Gastroesophageal sphincter (tissue), 4 donors: ENCODE results near the gene KANSL1L. TPM values are rescaled to one million over a fixed set of nuclear protein-coding genes. Genes with fewer than 3 reads are reported as not detected.

Experiments used
- ATAC-seq: fragments of 150-250 bp; one replicate; pipeline ENCODE4 v1.9.1; 2016; ENCODE audit warnings: mild to moderate bottlenecking, moderate library complexity
- H3K27ac ChIP-seq, 4 donors: fragments of 200-600 bp; sonication (generic) in 3 of 4; 1 replicate in 3 of 4; 2 replicates in 1 of 4; pipeline ENCODE4 v1.5.1; 2016 to 2019
- H3K27me3 ChIP-seq: fragments of 200-600 bp; sonication (generic); one replicate; pipeline ENCODE4 v1.5.1; 2019
- H3K36me3 ChIP-seq, 2 donors: fragments of 200-600 bp; sonication (generic); one replicate each; pipeline ENCODE4 v1.5.1; 2019; ENCODE audit warnings: control low read depth in 1 of 2
- H3K4me1 ChIP-seq, 3 donors: fragments of 200-600 bp; sonication (generic); 1 replicate in 2 of 3; 2 replicates in 1 of 3; pipeline ENCODE4 v1.5.1; 2016 to 2019; ENCODE audit warnings: control low read depth in 2 of 3
- H3K4me3 ChIP-seq, 2 donors: fragments of 200-600 bp; sonication (generic); one replicate each; pipeline ENCODE4 v1.5.1; 2019; ENCODE audit warnings: mild to moderate bottlenecking in 1 of 2, moderate library complexity in 1 of 2
- H3K9me3 ChIP-seq, 3 donors: fragments of 200-600 bp; sonication (generic); one replicate each; pipeline ENCODE4 v1.5.1; 2017 to 2019; ENCODE audit warnings: control low read depth in 2 of 3
- EP300 ChIP-seq: sonication (generic); formaldehyde crosslinking; IDR thresholded peaks from one replicate; pipeline ENCODE4 v1.6.1; 2017; ENCODE audit warnings: antibody characterized with exemption, mild to moderate bottlenecking
- POLR2A ChIP-seq, 2 donors: fragments of 450-650 bp; IDR thresholded peaks; one replicate each; pipeline ENCODE4 v1.6.1; 2017; ENCODE audit warnings: antibody characterized with exemption in 2 of 2, mild to moderate bottlenecking in 2 of 2, moderate library complexity in 1 of 2
- POLR2AphosphoS5 ChIP-seq: sonication (generic); formaldehyde crosslinking; IDR thresholded peaks from one replicate; pipeline ENCODE4 v1.6.1; 2017; ENCODE audit warnings: antibody characterized with exemption
- WGBS, 2 donors: methylation state at CpG; one replicate each; pipeline ENCODE4 v1.1.5; 2018; ENCODE audit warnings: low coverage in 1 of 2; 5-methylcytosine and 5-hydroxymethylcytosine counted together
- total RNA-seq, 4 donors: library from RNA; depleted of rRNA; stranded (reverse); fragments of >200 nt; gene quantifications; one replicate each; pipeline ENCODE4 v1.1.0, GENCODE V29; 2016
- TF ChIP-seq, protein P1 (sequence below), 4 experiments: fragments of 200-600 bp in 2 of 4; fragments of 450-650 bp in 2 of 4; sonication (generic) in 1 of 4; IDR thresholded peaks; one replicate each; pipeline ENCODE4 v1.5.1; 2017 to 2019; ENCODE audit warnings: antibody characterized with exemption in 4 of 4, mild to moderate bottlenecking in 2 of 4, moderate library complexity in 2 of 4

KANSL1L gene
- total RNA-seq, 4 donors from 2014 or later = 24.2 to 54.6 (median 37.9) TPM

DNA sequence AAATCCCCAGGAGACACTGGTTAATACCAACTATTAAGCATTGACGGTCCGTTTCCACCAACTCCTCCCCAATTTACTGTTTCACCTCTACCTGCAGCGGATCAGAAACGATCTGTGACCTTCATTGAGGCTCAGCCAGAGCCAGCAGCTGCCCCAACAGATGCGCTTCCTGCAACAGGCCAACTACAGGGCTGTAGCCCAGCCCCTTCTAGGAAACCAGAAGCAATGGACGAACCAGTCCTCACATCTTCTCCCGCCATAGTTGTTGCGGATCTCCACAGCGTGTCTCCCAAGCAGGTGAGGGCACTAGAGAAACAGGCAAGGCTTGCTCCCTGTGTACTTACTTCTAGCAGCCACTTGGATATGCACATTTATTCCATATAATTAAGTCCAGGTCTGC, 177.2 kb downstream of the KANSL1L start:
- Histone ChIP-seq H3K9me3 (no peaks in the 10 kb centered on the region), H3K4me1 (no peaks in the 10 kb centered on the region), H3K27me3 (no peaks in the 10 kb centered on the region), H3K4me3 (no peak overlapping the region), H3K27ac (no peak overlapping the region), H3K36me3 (no peaks in the 10 kb centered on the region)
- WGBS, 2 donors = 89 to 92% methylated on average over 4 to 9 of the region's 9 CpGs
- ATAC-seq = no peak
- no peak for TF ChIP-seq EP300
- no peak for TF ChIP-seq POLR2AphosphoS5
- TF ChIP-seq, protein P1, sequence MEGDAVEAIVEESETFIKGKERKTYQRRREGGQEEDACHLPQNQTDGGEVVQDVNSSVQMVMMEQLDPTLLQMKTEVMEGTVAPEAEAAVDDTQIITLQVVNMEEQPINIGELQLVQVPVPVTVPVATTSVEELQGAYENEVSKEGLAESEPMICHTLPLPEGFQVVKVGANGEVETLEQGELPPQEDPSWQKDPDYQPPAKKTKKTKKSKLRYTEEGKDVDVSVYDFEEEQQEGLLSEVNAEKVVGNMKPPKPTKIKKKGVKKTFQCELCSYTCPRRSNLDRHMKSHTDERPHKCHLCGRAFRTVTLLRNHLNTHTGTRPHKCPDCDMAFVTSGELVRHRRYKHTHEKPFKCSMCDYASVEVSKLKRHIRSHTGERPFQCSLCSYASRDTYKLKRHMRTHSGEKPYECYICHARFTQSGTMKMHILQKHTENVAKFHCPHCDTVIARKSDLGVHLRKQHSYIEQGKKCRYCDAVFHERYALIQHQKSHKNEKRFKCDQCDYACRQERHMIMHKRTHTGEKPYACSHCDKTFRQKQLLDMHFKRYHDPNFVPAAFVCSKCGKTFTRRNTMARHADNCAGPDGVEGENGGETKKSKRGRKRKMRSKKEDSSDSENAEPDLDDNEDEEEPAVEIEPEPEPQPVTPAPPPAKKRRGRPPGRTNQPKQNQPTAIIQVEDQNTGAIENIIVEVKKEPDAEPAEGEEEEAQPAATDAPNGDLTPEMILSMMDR (IDR thresholded peaks at IDR 0.05) = no peak
- no peak for TF ChIP-seq POLR2A (IDR thresholded peaks at IDR 0.05)

DNA sequence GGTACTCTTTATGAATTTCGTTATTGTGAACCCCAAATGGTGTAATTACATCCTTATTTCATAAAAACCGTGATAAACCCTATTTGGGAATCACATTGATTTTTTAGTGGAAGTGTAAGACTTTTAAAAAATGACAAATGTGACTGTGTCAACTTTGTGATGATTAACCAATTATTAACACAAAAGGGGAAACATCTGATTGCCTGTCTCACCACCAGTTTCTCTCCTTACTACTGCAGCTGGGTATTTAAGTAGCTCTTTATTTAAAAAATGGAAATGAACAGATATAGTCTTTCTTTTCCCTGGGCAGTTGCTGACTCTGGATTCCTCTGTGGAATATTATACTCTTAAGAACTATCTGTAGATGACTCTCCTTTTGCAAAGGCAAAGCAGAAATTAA, 180.4 kb downstream of the KANSL1L start:
- Histone ChIP-seq H3K27ac (no peak overlapping the region), H3K36me3 (no peaks in the 10 kb centered on the region), H3K4me3 (no peak overlapping the region), H3K9me3 (no peaks in the 10 kb centered on the region), H3K27me3 (no peaks in the 10 kb centered on the region), H3K4me1 (no peaks in the 10 kb centered on the region)
- TF ChIP-seq EP300 (no peak), POLR2AphosphoS5 (no peak), POLR2A (IDR thresholded peaks at IDR 0.05) (no peak)
- TF ChIP-seq, protein P1 (IDR thresholded peaks at IDR 0.05) = no peak
- WGBS, 2 donors = 77 to 82% methylated on average over 2 of the region's 2 CpGs
- no peak for ATAC-seq

DNA sequence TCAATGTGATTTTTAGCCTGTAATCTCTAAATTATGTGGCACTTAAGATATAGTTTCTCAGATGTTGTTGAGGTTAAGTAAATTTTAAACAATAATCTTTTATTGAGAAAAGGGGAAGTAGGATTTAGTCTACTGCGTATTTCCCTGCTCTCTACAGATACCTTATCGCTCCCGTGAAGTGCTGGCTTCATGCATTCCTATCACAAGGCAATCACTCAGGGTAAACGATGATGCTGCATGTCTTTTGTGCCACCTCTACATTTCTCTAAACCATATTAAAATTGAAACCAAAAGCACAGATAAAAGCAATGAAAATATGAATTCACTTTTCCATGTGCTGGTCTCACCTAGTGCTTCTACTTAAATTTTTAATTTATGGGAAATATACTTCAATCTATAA, 183.2 kb downstream of the KANSL1L start:
- Histone ChIP-seq H3K9me3 (no peaks in the 10 kb centered on the region), H3K27ac (no peak overlapping the region), H3K36me3 (no peaks in the 10 kb centered on the region), H3K27me3 (no peaks in the 10 kb centered on the region), H3K4me3 (no peak overlapping the region), H3K4me1 (no peaks in the 10 kb centered on the region)
- no peak for TF ChIP-seq EP300
- WGBS, 2 donors = 69 to 91% methylated on average over 4 of the region's 4 CpGs
- no peak for ATAC-seq

DNA sequence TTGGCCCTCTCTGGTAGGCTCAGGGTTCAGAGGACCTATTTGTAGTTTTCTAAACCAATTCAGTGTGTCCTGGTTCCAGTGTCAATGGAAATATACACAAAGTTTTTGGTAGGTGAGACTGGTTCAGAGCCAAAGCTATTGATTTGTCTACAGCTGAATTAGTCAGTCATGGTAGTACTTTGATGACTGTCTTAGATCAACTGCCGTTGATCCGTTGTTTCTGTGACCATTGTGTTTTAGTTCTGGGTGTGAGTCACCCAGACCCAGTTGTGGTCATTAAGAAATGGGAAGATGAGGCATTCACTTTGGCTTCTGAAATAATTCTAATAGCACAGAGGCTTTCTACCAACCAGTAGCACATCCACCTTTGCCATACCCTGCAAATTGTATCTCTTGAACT, 184.8 kb downstream of the KANSL1L start:
- no peak for ATAC-seq

DNA sequence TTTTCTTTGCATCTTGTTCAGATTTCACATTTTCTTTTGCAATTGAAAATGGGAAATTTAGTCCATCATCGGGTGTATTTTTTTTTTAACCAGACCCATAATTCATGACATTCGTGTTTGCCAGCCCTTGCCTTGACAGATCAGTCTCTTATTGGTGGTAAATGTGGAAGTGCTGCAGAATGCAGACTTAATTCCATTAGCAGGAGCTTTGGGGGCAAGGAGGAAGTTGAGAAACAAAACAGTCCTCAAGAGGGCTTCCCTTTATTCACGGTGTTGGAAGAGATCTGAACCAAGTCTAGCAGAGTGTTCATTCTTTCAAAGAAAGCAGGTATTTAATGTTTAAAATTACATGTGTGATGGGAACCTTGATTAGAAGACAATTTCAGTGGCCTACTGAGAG, 185.3 kb downstream of the KANSL1L start:
- H3K4me1 ChIP-seq = no peaks in the 10 kb centered on the region
- WGBS, 2 donors = 54 to 76% methylated on average over 3 of the region's 3 CpGs
- TF ChIP-seq POLR2AphosphoS5 (no peak), POLR2A (IDR thresholded peaks at IDR 0.05) (no peak), EP300 (no peak)
- TF ChIP-seq, protein P1 (IDR thresholded peaks at IDR 0.05) = no peak
- H3K27me3 ChIP-seq = no peaks in the 10 kb centered on the region
- no peaks in the 10 kb centered on the region for H3K9me3 ChIP-seq
- H3K27ac ChIP-seq = no peak overlapping the region
- no peak overlapping the region for H3K4me3 ChIP-seq
- no peaks in the 10 kb centered on the region for H3K36me3 ChIP-seq
- no peak for ATAC-seq

More for the DNA sequence above, 184.8 kb downstream of the KANSL1L start:
- Histone ChIP-seq H3K27me3 (no peaks in the 10 kb centered on the region), H3K4me3 (no peak overlapping the region), H3K9me3 (no peaks in the 10 kb centered on the region), H3K4me1 (no peaks in the 10 kb centered on the region), H3K27ac (no peak overlapping the region), H3K36me3 (no peaks in the 10 kb centered on the region)
- WGBS, 2 donors = 95 to 96% methylated on average over 2 of the region's 2 CpGs
- no peak for TF ChIP-seq EP300
- TF ChIP-seq, protein P1 (IDR thresholded peaks at IDR 0.05) = no peak
- TF ChIP-seq POLR2A (IDR thresholded peaks at IDR 0.05) = no peak
- no peak for TF ChIP-seq POLR2AphosphoS5

DNA sequence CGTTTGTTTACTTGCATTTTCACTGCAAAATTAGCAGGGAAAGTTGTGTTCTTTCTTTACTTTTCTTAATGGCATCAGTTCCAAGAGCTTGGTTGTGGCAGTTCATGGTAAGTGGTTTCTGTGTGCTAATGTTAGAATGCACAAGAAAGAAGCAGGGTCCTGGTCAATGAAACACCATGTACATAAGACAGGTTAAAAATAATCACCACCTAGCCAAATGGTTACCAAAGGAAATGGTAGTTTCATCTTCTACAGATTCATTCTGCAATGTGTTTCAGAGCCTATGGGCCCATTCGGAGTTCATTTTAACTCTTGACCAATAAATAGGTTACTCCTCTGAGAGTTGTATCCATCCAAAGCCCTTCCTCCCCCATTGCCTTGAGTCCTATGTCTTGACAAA, 186.9 kb downstream of the KANSL1L start:
- Histone ChIP-seq H3K4me3 (no peak overlapping the region), H3K36me3 (no peaks in the 10 kb centered on the region), H3K9me3 (no peaks in the 10 kb centered on the region), H3K4me1 (no peaks in the 10 kb centered on the region), H3K27me3 (no peaks in the 10 kb centered on the region), H3K27ac (no peak overlapping the region)
- 70 to 95% methylated on average over 2 of the region's 2 CpGs for WGBS, 2 donors
- TF ChIP-seq, protein P1 (IDR thresholded peaks at IDR 0.05) = no peak
- TF ChIP-seq EP300 = no peak
- no peak for TF ChIP-seq POLR2A (IDR thresholded peaks at IDR 0.05)
- TF ChIP-seq POLR2AphosphoS5 = no peak
- no peak for ATAC-seq
